IMR-90 (cell line): ENCODE data around the gene SPP2.

Experiments
- BHLHE40 ChIP-seq: fragments of 150-350 bp; IDR thresholded peaks from 2 replicates; pipeline ENCODE4 v1.6.1; 2016; ENCODE audit warnings: mild to moderate bottlenecking, low read depth, low read length
- CEBPB ChIP-seq: IDR thresholded peaks from 2 replicates; pipeline ENCODE4 v1.6.1; 2012; ENCODE audit warnings: low read depth, low read length, improper control_type of control experiment
- CHD1 ChIP-seq: IDR thresholded peaks from 2 replicates; pipeline ENCODE4 v1.6.1; 2012; ENCODE audit warnings: low read depth, low read length, improper control_type of control experiment
- ELK1 ChIP-seq: fragments of 150-350 bp; IDR thresholded peaks from 2 replicates; pipeline ENCODE4 v1.6.1; 2016; ENCODE audit warnings: low read depth, mild to moderate bottlenecking, low read length, moderate library complexity, borderline replicate concordance
- POLR2A ChIP-seq: IDR thresholded peaks from 2 replicates; pipeline ENCODE4 v1.6.1; 2012; ENCODE audit warnings: mild to moderate bottlenecking, low read depth, low read length
- RAD21 ChIP-seq: IDR thresholded peaks from 2 replicates; pipeline ENCODE4 v1.6.1; 2012; ENCODE audit warnings: low read length, improper control_type of control experiment
- RFX5 ChIP-seq: IDR thresholded peaks from 2 replicates; pipeline ENCODE4 v1.8.0; 2012; ENCODE audit warnings: low read depth, mild to moderate bottlenecking, low read length, moderate library complexity
- TF ChIP-seq, protein P1 (sequence below): conservative IDR thresholded peaks from 2 replicates; pipeline ENCODE4 v1.5.1; 2012; ENCODE audit warnings: mild to moderate bottlenecking, low read depth, low read length, improper control_type of control experiment
- TF ChIP-seq, protein P2 (sequence below): fragments of 150-350 bp; IDR thresholded peaks from 2 replicates; pipeline ENCODE4 v1.6.1; 2017; ENCODE audit warnings: mild to moderate bottlenecking, antibody characterized with exemption, low read length, low read depth

GRCh38 chr2:234038076-234038802, 12.3 kb upstream of the SPP2 start:
- TF ChIP-seq, protein P1, sequence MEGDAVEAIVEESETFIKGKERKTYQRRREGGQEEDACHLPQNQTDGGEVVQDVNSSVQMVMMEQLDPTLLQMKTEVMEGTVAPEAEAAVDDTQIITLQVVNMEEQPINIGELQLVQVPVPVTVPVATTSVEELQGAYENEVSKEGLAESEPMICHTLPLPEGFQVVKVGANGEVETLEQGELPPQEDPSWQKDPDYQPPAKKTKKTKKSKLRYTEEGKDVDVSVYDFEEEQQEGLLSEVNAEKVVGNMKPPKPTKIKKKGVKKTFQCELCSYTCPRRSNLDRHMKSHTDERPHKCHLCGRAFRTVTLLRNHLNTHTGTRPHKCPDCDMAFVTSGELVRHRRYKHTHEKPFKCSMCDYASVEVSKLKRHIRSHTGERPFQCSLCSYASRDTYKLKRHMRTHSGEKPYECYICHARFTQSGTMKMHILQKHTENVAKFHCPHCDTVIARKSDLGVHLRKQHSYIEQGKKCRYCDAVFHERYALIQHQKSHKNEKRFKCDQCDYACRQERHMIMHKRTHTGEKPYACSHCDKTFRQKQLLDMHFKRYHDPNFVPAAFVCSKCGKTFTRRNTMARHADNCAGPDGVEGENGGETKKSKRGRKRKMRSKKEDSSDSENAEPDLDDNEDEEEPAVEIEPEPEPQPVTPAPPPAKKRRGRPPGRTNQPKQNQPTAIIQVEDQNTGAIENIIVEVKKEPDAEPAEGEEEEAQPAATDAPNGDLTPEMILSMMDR, result no peak
- TF ChIP-seq, protein P2, sequence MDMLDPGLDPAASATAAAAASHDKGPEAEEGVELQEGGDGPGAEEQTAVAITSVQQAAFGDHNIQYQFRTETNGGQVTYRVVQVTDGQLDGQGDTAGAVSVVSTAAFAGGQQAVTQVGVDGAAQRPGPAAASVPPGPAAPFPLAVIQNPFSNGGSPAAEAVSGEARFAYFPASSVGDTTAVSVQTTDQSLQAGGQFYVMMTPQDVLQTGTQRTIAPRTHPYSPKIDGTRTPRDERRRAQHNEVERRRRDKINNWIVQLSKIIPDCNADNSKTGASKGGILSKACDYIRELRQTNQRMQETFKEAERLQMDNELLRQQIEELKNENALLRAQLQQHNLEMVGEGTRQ, result no peak
- TF ChIP-seq POLR2A (no peak), RAD21 (no peak), CEBPB (peak; percentile 56; the same call in 1 of the 2 replicates), CHD1 (no peak), BHLHE40 (no peak), RFX5 (no peak), ELK1 (no peak)
